COR-L47 (cell line): ENCODE measurements around the gene SH2B2.
A peak's percentile ranks its signal among the peaks of the same experiment; 100 is the strongest.
"Not testable (repeated sequence)": the region's sequence is repeated elsewhere in the genome, so short reads cannot be mapped to it uniquely, and the experiment has no call there.

Experiments
- DNase-seq: peaks from one replicate; lab custom pipeline; 2025; lab: John Stamatoyannopoulos, UW

Gene SH2B2

GRCh38 chr7:102306916-102307677 is 20.4 kb downstream of the SH2B2 start:
- DNase-seq: no peak

GRCh38 chr7:102310414-102310815 is 23.7 kb downstream of the SH2B2 start:
- no peak for DNase-seq

- DNase-seq: no peak
Observed at GRCh38 chr7:102312317-102312716, 25.6 kb downstream of the SH2B2 start.

DNA sequence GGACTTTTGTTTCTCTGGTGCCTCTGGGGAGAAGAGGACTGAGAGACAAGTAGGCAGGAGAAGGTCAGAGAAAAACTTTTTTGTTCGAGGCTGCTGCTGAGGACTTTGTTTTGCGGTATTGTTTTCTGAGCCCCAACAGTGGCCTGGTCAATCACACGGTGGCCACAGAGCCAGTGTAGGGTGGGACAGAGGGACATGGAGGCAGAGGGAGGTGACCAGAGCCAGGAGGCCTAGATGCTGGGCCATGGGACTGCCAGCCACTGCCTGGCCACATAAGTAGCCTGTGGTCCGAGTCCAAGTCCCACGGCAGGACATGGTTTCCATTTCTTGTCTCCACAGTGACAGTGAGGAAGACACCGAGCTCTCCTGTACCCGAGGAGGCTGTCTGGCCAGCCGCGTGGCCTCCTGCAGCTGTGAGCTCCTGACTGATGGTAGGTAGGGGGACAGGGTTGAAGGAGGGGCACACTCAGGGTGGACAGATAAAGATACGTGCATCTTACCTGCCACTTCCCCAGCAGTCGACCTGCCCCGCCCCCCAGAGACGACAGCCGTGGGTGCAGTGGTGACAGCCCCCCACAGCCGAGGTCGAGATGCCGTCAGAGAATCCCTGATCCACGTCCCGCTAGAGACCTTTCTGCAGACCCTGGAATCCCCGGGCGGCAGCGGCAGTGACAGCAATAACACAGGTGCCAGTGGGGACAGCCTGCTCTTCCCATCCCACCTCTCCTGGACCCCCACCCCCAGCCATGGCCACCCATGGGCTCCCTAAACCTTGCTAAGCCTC is 27.5 kb downstream of the SH2B2 start:
- no peak for DNase-seq

GRCh38 chr7:102317231-102318059 is 30.8 kb downstream of the SH2B2 start:
- DNase-seq: no peak

DNA sequence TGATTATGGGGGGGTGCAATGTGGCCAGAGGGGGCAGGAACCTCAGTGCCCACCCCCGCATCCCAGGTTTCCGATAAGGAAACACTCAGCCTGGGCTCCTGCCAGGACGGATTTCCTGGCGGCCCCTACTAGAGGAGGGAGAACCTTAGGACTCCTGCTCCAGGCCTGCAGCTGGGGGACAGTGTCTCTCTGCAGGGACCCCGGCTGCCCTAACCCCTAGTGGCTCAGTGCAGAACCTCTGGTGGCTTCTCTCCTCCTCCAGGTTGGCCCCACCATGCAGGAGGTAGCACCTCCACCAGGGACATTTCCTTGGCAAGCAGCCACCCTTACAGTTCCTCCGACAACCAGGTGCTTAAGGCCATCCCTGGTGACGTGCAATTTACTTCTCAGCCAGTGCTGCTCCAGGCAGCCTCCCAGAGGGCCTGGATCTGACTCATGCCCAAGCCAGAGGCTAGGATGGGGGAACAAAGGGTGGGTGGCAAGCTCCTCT is 31.9 kb downstream of the SH2B2 start:
- peak; percentile 40 for DNase-seq

- DNase-seq: no peak
Observed at GRCh38 chr7:102319671-102320070, 33.0 kb downstream of the SH2B2 start.

DNA sequence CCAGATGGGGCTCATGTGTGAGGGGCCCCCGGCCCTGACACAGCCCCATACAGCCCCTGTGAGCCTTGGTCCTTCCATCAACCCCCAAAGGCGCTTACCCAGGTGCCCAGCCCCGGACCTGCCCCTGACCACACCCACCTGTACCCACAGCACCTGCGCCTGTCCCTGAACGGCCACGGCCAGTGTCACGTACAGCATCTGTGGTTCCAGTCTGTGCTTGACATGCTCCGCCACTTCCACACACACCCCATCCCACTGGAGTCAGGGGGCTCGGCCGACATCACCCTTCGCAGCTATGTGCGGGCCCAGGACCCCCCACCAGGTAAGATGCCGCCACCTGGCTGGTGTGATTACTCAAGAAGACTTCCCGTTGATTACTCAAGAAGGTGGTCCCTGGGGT is 33.5 kb downstream of the SH2B2 start:
- DNase-seq: no peak

DNA sequence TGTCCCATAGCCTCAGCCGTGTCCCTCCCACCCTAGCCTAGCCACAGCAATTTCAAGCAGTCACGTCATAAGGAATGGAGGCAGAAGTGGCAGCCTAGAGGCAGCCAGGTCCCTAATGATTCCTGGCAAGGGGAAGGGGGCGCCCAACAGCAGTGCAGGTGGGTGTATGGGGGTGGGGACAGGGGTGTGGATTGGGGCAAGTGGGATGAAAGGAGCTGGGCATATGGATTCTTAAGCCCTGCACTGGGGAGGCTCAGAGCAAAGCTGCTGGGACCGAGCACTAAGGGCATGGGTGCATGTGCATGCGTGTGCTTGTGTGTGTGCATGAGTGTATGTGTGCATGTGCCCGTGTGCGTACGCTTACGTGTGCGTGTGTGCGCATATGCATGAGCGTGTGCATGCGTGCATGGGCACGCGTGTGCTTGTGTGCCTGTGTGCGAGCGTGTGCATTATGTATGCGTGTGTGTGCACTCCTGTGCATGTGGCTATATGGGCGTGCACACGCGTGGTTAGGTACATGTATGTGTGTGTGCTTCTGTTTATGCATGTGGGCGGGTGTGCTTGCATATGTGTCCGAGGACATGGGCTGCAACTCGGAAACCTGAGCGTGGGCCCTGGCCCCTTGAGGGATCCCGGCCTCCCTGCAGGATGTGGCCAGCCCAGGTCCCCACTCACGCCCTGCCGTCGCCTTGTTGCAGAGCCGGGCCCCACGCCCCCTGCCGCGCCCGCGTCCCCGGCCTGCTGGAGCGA is 34.1 kb downstream of the SH2B2 start:
- no peak for DNase-seq

DNA sequence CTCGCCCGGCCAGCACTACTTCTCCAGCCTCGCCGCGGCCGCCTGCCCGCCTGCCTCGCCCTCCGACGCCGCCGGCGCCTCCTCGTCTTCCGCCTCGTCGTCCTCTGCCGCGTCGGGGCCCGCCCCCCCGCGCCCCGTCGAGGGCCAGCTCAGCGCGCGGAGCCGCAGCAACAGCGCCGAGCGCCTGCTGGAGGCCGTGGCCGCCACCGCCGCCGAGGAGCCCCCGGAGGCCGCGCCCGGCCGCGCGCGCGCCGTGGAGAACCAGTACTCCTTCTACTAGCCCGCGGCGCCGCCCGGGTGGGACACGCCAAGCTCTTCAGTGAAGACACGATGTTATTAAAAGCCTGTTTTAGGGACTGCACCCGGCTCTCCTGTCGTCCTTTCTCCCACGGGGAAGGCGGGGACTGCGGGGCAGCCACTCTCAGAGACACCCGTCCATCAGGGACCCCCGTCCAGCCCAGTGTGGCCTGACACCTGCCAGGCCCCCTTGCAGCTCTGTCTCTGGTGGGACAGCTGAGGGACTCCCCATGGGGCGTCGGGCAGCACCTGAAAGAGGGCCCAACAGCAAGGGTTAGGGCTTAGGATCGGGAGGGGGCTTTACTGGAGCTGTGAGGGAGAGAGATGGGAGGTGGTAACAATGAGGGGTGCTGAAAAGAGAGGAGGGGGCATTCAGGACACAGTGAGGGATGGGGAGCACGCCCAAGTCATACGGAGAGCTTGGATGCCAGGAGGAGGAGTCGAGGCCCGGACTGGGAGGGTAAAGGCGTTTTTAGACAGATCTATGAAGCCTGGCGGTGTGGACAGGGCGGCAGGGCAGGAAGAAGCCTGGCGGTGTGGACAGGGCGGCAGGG is 34.9 kb downstream of the SH2B2 start:
- no peak for DNase-seq

DNA sequence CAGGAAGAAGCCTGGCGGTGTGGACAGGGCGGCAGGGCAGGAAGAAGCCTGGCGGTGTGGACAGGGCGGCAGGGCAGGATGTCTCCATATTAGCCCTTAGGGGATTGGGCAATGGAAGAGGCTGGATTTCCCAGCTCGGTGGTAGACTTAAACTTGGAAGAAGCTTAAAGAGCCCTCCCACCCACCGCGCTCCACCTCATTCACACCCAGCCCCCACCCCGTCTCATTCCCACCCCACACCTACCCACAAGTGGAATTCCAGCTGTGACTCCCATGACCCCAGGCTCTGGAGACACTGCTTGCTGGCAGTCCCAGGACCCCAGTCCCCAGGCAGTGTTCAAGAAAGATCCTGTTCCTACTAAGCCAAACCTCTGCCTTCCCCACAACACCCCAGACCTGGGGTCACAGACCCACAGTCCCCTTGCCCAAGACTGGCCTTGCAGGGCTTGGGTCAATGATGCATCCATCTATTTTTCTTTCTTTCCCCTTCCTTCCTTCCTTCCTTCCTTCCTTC is 35.6 kb downstream of the SH2B2 start:
- DNase-seq: no peak

DNA sequence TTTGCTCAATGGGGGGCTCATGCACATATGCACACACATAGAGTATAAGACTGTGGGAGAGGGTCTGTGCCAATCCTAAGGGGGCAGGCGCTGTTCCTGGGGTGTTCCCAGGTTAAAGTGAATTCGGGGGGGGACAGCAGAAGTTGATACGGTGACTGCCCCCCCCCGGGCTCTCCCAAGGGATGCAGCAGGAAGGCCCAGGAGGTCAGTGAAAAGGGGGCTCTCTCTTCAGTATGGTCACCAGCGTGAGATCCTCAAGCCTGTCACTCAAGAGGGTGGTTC is 37.2 kb downstream of the SH2B2 start:
- DNase-seq: no peak

GRCh38 chr7:102325106-102325505 is 38.4 kb downstream of the SH2B2 start:
- DNase-seq: not testable (repeated sequence)

DNA sequence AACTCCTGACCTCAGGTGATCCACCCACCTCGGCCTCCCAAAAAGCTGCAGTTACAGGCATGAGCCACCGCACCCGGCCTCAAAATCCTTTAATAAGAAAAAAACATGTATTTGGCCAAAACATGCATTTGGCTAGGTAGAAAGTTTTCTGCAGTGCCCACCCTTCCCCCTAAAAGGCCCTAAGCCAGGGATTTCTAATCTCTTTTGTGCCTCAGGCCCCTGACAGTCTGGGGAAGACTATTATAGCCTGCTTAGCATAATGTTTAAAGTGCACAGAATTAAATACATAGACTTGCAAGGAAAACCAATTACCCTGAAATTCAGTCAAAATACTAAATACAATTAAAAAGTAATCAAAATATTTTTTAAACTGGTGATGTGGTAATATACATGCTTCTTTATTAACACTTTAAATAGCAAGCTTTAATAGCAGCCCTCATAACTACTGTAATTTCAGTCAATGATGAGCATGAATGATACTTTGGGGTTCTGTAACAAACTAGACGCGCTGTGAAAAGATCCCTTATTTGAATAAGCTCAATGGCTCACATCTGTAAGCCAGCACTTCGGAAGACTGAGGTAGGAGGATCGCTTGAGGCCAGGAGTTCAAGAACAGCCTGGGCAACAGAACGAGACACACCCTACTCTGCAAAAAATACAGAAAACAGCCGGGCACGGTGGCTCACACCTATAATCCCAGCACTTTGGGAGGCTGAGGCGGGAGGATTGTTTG is 39.7 kb downstream of the SH2B2 start:
- no peak for DNase-seq

GRCh38 chr7:102327183-102327582 is 40.5 kb downstream of the SH2B2 start:
- DNase-seq: not testable (repeated sequence)

DNA sequence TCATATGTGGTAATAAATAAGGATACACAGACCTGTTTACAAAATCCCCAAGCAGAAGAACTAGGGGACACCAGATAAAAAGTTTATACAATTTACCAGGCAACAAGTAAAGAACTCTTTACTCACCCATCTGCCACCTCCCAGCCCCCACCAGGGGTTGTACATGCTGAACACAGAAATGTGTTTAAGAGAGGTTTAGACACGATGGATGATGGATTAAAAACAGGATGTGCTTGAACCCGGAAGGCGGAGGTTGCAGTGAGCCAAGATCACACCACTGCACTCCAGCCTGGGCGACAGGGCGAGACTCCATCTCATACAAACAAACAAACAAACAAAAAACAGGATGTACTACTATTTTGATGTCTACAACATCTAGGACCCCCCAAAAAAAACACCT is 42.2 kb downstream of the SH2B2 start:
- not testable (repeated sequence) for DNase-seq

DNA sequence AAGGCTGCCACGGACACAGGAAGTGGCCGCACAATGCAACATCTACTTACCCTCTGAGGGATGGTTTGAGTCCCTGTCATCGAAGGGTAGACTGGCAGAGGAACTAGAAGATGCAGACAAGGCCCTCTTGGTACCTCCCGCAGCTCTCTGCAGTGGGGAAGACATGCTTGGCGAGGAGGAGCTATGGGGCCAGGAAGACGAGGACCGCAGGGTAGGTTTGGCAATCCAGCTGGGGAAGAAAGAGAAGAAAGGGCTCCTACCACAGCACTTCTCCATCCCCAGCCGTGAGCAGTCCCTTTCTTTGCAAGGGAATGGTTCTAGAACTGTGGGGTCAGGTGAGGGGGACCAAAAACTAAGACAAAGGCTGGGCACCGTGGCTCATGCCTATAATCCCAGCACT is 42.7 kb downstream of the SH2B2 start:
- DNase-seq: not testable (repeated sequence)

DNA sequence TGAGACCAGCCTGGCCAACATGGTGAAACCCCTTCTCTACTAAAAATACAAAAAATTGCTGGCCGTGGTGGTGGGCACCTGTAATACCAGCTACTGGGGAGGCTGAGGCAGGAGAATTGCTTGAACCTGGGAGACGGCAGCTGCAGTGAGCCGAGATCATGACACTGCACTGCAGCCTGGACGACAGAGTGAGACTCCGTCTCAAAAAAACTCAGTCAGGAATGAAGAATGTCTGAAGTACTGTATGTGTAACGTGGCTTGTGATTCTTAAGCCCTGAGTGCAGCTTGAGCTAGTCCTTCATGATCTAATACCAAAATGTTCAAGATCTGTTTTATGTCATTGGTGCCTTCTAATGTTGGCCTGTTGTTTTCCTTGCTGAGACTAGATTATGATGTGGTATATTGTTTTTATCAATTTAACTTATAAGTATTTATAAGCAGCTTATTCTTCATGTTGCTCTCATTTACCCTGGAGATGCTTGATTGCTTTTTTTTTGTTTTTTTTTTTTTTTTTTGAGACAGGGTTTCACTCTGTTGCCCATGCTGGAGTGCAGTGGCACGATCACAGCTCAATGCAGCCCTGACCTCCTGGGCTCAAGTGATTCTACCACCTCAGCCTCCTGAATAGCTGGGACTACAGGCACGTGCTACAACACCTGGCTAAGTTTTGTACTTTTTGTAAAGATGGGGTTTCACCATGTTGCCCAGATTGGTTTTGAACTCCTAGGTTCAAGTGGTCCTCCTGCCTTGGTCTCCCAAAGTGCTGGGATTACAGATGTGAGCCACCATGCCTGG is 44.2 kb downstream of the SH2B2 start:
- not testable (repeated sequence) for DNase-seq

GRCh38 chr7:102335574-102335973 is 48.9 kb downstream of the SH2B2 start:
- DNase-seq: not testable (repeated sequence)
